ENCODE measurements around the gene DDX51.
A peak's percentile ranks its signal among the peaks of the same experiment; 100 is the strongest.

Gene DDX51

GRCh38 chr12:132179431-132180362 is 35.6 kb upstream of the DDX51 start:
- no peak for DNase-seq (ENCODE audit: low read depth)

GRCh38 chr12:132178801-132179401 is 34.8 kb upstream of the DDX51 start:
- DNase-seq (ENCODE audit: low read depth): no peak

- no peak for DNase-seq (ENCODE audit: low read depth)
Observed at GRCh38 chr12:132178316-132178715, 34.2 kb upstream of the DDX51 start.

GRCh38 chr12:132176920-132177551 is 32.9 kb upstream of the DDX51 start:
- no peak for DNase-seq (ENCODE audit: low read depth)

GRCh38 chr12:132176385-132176919 is 32.3 kb upstream of the DDX51 start:
- DNase-seq (ENCODE audit: low read depth): no peak

- DNase-seq (ENCODE audit: low read depth): no peak
Observed at GRCh38 chr12:132175496-132176384, 31.6 kb upstream of the DDX51 start.

- DNase-seq (ENCODE audit: low read depth): no peak
Observed at GRCh38 chr12:132174839-132175490, 30.8 kb upstream of the DDX51 start.

- no peak for DNase-seq (ENCODE audit: low read depth)
Observed at GRCh38 chr12:132174015-132174838, 30.1 kb upstream of the DDX51 start.

GRCh38 chr12:132173135-132174014 is 29.3 kb upstream of the DDX51 start:
- no peak for DNase-seq (ENCODE audit: low read depth)

- DNase-seq (ENCODE audit: low read depth): no peak
Observed at GRCh38 chr12:132172619-132173018, 28.5 kb upstream of the DDX51 start.

GRCh38 chr12:132171968-132172521 is 27.9 kb upstream of the DDX51 start:
- DNase-seq (ENCODE audit: low read depth): no peak

- no peak for DNase-seq (ENCODE audit: low read depth)
Observed at GRCh38 chr12:132171293-132171967, 27.3 kb upstream of the DDX51 start.

GRCh38 chr12:132170637-132171292 is 26.6 kb upstream of the DDX51 start:
- no peak for DNase-seq (ENCODE audit: low read depth)

GRCh38 chr12:132170094-132170636 is 26.0 kb upstream of the DDX51 start:
- peak; percentile 23 for DNase-seq (ENCODE audit: low read depth)

- no peak for DNase-seq (ENCODE audit: low read depth)
Observed at GRCh38 chr12:132169376-132169775, 25.3 kb upstream of the DDX51 start.

- DNase-seq (ENCODE audit: low read depth): no peak
Observed at GRCh38 chr12:132168311-132169031, 24.4 kb upstream of the DDX51 start.

Data from ELR (cell line).